ENCODE results near the gene RBM47.

RBM47 gene

GRCh38 chr4:40607221-40607620 is 22.4 kb downstream of the RBM47 start:
- no peak for DNase-seq (ENCODE audit: low read depth)
- no peak for TF ChIP-seq CTCF (IDR thresholded peaks at IDR 0.05; ENCODE audit: control insufficient read depth, extremely low read depth, insufficient read depth)
- H3K4me3 ChIP-seq (ENCODE audit: low read depth, low read length) = no peak overlapping the region

GRCh38 chr4:40606239-40606767 is 23.4 kb downstream of the RBM47 start:
- no peak for DNase-seq (ENCODE audit: low read depth)
- no peak overlapping the region for H3K4me3 ChIP-seq (ENCODE audit: low read depth, low read length)
- no peak for TF ChIP-seq CTCF (IDR thresholded peaks at IDR 0.05; ENCODE audit: control insufficient read depth, extremely low read depth, insufficient read depth)

- no peak for TF ChIP-seq CTCF (IDR thresholded peaks at IDR 0.05; ENCODE audit: control insufficient read depth, extremely low read depth, insufficient read depth)
- H3K4me3 ChIP-seq (ENCODE audit: low read depth, low read length) = no peak overlapping the region
- DNase-seq (ENCODE audit: low read depth) = no peak
Measured at GRCh38 chr4:40603281-40603680, 26.4 kb downstream of the RBM47 start.

- TF ChIP-seq CTCF (IDR thresholded peaks at IDR 0.05; ENCODE audit: control insufficient read depth, extremely low read depth, insufficient read depth) = no peak
- DNase-seq (ENCODE audit: low read depth) = no peak
- H3K4me3 ChIP-seq (ENCODE audit: low read depth, low read length) = no peak overlapping the region
Measured at GRCh38 chr4:40601641-40602040, 28.0 kb downstream of the RBM47 start.

GRCh38 chr4:40600850-40601249 is 28.8 kb downstream of the RBM47 start:
- no peak for TF ChIP-seq CTCF (IDR thresholded peaks at IDR 0.05; ENCODE audit: control insufficient read depth, extremely low read depth, insufficient read depth)
- no peak overlapping the region for H3K4me3 ChIP-seq (ENCODE audit: low read depth, low read length)
- no peak for DNase-seq (ENCODE audit: low read depth)

GRCh38 chr4:40599431-40599830 is 30.2 kb downstream of the RBM47 start:
- DNase-seq (ENCODE audit: low read depth) = no peak

More at GRCh38 chr4:40599431-40599830, 30.2 kb downstream of the RBM47 start:
- no peak for TF ChIP-seq CTCF (IDR thresholded peaks at IDR 0.05; ENCODE audit: control insufficient read depth, extremely low read depth, insufficient read depth)
- H3K4me3 ChIP-seq (ENCODE audit: low read depth, low read length) = no peak overlapping the region

All from LNCaP clone FGC (cell line).